WI38 (cell line): ENCODE data around the gene NEDD9.

Experiments
- H3K4me3 ChIP-seq: 2 replicates; pipeline ENCODE4 v1.5.1; 2011; ENCODE audit warnings: low read depth, mild to moderate bottlenecking, control low read depth, low read length
- TF ChIP-seq, protein P1 (sequence below): IDR thresholded peaks from 2 replicates; pipeline ENCODE4 v1.5.1; 2012; ENCODE audit warnings: low read depth, mild to moderate bottlenecking, control low read depth, low read length

The NEDD9 gene

DNA sequence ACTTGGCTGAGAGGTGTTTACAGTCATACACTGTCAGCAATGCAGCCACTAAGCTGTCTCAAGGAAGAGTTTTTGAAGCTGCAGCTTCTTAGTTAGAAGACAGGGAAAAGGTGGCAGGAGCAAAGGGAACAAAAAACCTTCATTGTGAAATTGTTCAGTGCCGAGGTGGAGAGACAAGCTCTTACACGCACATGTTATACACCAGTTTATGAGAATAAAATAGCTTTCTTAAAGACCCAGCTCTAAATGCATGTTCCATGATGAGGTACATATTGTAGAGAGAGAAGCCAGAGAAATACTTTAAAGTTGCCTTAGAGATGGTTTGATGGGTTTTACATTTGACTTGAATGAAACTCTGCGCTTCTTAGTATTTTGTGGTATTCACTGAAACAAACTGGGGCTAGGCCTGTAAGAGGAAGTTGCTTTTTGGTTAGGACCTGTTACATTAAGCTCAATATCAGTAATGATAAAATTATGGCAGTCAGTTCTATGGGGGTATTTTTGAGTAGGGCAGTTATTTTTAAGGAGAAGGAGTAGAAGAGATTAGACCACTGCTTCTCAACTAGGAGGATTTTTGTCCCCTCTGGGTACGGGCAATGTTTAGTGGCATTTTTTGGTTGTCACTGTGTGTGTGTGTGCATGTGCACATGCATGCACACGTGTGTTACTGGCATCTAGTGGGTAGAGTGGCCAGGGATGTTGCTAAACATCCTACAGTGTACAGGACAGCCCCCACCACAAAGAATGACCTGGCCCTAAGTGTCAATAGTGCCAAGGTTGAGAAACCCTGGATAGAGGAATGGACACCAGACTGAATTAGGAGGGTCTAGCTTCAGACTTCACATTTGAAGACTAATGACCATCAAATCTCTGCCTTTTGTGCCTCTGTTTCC is 9.8 kb downstream of the NEDD9 start:
- TF ChIP-seq, protein P1, sequence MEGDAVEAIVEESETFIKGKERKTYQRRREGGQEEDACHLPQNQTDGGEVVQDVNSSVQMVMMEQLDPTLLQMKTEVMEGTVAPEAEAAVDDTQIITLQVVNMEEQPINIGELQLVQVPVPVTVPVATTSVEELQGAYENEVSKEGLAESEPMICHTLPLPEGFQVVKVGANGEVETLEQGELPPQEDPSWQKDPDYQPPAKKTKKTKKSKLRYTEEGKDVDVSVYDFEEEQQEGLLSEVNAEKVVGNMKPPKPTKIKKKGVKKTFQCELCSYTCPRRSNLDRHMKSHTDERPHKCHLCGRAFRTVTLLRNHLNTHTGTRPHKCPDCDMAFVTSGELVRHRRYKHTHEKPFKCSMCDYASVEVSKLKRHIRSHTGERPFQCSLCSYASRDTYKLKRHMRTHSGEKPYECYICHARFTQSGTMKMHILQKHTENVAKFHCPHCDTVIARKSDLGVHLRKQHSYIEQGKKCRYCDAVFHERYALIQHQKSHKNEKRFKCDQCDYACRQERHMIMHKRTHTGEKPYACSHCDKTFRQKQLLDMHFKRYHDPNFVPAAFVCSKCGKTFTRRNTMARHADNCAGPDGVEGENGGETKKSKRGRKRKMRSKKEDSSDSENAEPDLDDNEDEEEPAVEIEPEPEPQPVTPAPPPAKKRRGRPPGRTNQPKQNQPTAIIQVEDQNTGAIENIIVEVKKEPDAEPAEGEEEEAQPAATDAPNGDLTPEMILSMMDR: no peak
- H3K4me3 ChIP-seq: no peak overlapping the region

DNA sequence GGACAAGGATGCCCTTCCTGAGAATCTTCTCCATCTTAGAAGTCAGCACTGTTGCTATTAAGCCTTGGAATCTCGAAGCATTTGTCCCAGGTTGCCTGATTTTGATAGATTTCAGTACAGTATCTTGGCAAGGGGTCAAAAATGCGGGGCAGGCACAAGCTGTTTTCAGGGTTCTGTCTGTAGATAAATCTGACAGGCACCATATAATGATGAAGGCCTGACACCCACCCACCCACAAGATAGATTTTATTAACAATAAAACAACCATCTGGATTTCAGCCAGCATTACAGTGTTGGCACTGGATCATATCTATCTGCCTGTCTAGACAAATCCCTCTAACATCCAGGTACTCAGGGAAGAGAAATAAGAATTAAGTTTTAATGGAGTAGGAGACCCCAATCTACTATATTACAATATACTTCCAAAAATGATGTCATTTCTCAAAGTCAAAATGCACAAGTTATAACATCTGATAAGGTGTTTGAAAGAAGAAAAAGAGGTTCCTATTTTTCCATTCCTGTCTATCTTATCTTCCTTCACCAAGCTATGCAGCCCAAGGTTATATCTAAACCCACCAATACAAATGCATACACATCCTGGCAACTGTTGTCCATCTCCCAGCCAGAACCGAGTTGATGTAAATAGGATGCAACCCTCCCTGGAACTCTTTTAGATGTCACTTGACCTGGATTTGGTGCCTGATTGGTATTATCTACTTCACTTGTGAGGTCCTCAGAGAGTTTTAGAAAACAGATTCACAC is 10.7 kb downstream of the NEDD9 start:
- TF ChIP-seq, protein P1: no peak
- no peak overlapping the region for H3K4me3 ChIP-seq

DNA sequence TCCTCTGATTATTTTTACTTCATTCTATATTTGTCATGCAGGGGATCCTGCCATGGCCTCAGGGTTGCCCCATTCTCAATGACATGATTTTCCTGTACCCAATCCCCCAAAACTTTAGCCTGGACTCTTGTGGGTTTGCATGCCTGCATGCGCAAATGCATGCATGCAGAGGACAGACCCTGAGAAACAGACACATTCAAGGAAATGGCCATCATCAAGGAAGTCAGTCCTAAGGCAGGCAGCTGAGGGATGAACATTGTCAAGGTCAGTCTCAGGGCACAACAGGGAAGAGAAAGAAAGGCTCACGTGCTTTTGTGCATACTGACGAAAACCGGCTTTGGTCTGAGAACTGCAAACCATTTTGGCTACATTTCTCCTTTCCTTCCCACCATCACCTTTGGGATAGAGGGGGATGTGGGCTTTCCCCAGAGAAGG is 13.1 kb downstream of the NEDD9 start:
- TF ChIP-seq, protein P1: no peak
- H3K4me3 ChIP-seq: no peak overlapping the region

DNA sequence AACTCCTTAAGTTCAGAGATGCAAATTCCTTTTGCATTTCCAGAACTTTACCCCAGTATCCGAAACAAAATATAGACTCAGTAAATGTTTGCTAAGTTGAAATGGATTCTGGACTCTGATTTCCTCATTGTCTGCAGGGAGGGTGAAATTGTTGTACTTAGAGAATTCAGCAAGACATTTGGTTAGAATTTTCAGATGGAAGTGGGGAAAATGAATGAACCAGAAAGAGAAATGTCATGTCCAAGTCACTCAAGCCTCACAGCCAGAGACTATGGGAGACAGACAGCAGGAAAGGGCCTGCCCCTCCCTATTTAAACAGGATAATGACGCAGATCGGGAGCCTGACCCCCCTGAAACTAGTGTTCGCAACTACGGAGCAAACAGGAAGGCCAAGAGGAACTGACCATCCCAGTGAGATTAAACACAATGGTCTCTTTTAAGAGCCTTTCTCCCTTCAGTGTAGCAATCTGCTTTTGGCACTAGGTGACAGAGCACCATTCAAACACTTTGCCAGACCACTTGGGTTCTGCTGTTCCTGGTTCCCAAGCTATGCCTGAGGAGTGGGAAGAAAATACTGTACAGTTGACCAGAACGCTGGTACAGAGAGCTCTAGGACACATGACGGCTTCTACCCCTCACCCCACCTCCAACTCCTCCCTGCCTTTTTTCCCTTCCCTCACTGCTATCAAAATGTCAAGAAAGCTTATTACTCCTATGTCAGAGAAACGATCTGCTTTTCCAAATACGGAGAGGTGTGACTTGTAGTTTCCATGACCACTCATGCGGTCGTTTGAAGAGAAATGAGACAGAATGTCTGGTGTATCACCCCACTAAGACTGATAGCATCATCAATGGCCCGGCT is 13.7 kb downstream of the NEDD9 start:
- TF ChIP-seq, protein P1: no peak
- H3K4me3 ChIP-seq: no peak overlapping the region

DNA sequence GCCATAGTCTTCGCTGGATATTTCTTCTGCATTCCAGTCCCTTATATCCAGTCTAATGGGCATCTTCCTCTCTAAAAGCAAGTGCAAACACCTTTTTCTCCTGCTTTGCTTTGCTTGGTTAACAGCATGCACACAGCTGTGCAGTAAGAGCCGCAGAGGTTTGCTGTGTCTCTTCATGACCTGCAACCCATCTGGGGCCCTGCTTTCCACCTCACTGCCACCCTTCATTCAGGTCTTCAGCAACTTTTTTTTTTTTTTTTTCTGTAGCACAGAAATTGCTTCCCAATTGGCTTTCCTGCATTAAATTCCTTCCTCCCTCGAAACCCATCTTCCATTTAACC is 14.4 kb downstream of the NEDD9 start:
- H3K4me3 ChIP-seq: no peak overlapping the region
- TF ChIP-seq, protein P1: no peak

DNA sequence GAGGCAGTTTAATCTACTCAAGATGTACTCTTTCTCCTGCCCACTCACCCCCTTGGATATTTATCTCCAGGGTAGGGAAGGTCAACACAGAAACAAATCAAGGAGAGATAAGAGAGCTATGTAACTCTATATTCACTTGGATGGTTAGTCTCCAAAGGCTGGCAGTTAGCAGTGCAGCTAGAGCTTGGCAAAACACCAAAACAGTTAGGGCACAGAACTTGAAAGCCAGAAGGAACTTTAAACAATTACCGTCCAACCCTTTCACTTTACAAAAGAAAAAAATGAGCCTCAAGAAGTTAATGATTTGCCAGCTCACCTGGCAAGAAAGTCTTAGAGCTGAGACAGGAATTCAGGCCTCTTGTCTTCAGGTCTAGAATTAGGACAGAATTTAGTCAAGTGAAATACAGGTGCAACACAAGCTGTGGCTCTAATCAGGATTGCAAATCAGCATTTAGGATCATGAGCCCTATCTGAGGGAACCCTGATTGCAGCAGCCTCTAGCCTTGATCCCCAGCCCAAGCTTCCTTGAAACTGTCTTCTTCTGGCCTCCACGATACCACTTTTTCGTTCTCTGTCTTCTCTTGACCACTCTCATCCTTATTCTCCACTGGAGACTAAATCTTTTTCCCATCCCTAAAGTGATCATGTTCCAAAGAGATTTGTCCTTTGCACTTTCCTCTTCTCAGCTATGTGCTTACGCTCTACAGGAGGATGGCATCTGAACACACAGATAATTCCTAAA is 14.9 kb downstream of the NEDD9 start:
- TF ChIP-seq, protein P1: no peak

More for the DNA sequence above, 14.9 kb downstream of the NEDD9 start:
- H3K4me3 ChIP-seq: no peak overlapping the region
